Skeletal muscle tissue (tissue), 4 donors: ENCODE data around the gene IMPDH1. TPM values are rescaled to one million over a fixed set of nuclear protein-coding genes. Genes with fewer than 3 reads are reported as not detected.

Source experiments
- H3K27ac ChIP-seq: one replicate; pipeline ENCODE4 v1.7.0; 2013; ENCODE audit warnings: mild to moderate bottlenecking, low read depth, low read length, inconsistent platforms
- H3K27me3 ChIP-seq, 3 donors: one replicate each; pipeline ENCODE4 v1.7.0; 2013; ENCODE audit warnings: low read length in 3 of 3; ENCODE audit not compliant: control insufficient read depth in 3 of 3, insufficient read depth in 3 of 3
- H3K36me3 ChIP-seq, 3 donors: one replicate each; pipeline ENCODE4 v1.7.0; 2013; ENCODE audit warnings: low read length in 3 of 3; ENCODE audit not compliant: control insufficient read depth in 3 of 3, insufficient read depth in 3 of 3
- H3K4me1 ChIP-seq, 3 donors: one replicate each; pipeline ENCODE4 v1.7.0; 2013; ENCODE audit warnings: low read length in 3 of 3, mild to moderate bottlenecking in 3 of 3; ENCODE audit not compliant: control insufficient read depth in 3 of 3, insufficient read depth in 3 of 3
- H3K4me3 ChIP-seq, 3 donors: one replicate each; pipeline ENCODE4 v1.7.0; 2013; ENCODE audit warnings: low read length in 3 of 3
- H3K9ac ChIP-seq, 3 donors: one replicate each; pipeline ENCODE4 v1.7.0; 2013; ENCODE audit warnings: low read length in 3 of 3, mild to moderate bottlenecking in 3 of 3, moderate library complexity in 2 of 3, low read depth in 1 of 3
- H3K9me3 ChIP-seq, 3 donors: one replicate each; pipeline ENCODE4 v1.7.0; 2013; ENCODE audit warnings: low read length in 3 of 3; ENCODE audit not compliant: control insufficient read depth in 3 of 3
- total RNA-seq: library from RNA; depleted of rRNA; stranded (reverse); fragments of >200 nt; gene quantifications from one replicate; pipeline ENCODE4 v1.2.3, GENCODE V29; 2014
- donor health status: Osteomylitis.

Gene IMPDH1
- total RNA-seq, 1 donor from 2014 or later = 10.4 TPM

DNA sequence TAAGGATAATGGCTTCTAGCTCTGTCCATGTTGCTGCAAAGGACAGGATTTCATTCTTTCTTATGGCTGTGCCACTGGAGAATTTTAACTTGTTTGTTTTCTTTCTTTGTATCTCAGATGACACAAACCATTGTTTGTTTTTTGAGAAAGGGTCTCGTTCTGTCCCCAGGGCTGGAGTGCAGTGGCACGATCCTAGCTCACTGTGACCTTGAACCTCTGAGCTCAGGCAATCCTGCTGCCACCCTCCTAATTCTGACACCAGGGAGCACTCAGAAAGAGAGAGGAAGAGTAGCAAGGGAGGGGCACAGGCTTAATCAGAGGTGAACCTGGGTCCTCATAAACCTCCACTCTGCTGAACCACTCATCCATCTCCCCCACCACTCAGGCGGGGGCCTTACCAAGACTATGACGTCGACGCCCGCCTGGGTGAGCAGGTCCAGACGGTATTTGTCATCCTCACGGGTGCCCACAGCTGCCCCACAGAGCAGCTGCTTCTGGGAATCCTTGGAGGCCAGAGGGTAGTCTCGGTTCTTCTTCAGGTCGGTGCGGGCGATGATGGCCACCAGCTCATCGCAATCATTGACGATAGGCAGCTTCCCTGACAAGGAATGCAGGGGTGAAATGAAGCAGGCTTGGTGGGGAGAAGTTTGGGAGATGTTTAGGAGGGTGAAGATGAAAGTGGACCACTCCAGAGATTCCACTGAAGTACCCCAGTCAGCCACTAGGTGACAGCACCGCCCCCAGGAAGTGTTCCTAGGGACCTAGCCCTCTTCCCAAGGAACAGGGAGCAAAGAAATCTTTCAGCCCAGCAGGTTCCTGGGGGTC lies 11.6 kb downstream of the IMPDH1 start:
- H3K36me3 ChIP-seq = peaks cover 5 to 26% (median 10%) of the 10 kb centered on the region in 3 donors
- H3K4me3 ChIP-seq = no peak overlapping the region
- H3K9me3 ChIP-seq = no peaks in the 10 kb centered on the region
- H3K27ac ChIP-seq = no peak overlapping the region
- no peaks in the 10 kb centered on the region for H3K4me1 ChIP-seq
- no peaks in the 10 kb centered on the region for H3K27me3 ChIP-seq
- H3K9ac ChIP-seq = no peak overlapping the region

DNA sequence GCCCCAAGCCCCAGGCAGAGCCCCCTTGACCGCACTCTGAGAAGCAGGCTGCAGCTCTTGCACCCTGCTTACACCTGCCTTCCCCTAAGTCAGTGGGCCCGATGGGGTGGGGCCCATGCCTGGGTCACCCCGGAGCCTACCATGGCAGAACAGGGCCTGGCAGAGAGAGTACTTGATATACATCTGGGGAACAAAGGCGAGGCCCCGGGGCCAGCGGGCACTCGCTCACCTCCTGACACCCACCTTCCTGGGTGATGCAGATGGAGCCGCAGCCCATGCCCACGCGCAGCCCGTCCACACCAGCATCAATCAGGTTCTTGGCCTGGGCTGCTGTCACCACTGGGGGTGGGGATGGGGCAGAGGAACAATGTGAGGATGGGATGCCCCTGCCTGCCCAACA lies 13.4 kb downstream of the IMPDH1 start:
- no peaks in the 10 kb centered on the region for H3K4me1 ChIP-seq
- H3K9me3 ChIP-seq = no peaks in the 10 kb centered on the region
- no peaks in the 10 kb centered on the region for H3K27me3 ChIP-seq
- no peak overlapping the region for H3K9ac ChIP-seq
- peaks cover 5 to 26% (median 10%) of the 10 kb centered on the region in 3 donors for H3K36me3 ChIP-seq
- H3K27ac ChIP-seq = no peak overlapping the region
- no peak overlapping the region for H3K4me3 ChIP-seq

DNA sequence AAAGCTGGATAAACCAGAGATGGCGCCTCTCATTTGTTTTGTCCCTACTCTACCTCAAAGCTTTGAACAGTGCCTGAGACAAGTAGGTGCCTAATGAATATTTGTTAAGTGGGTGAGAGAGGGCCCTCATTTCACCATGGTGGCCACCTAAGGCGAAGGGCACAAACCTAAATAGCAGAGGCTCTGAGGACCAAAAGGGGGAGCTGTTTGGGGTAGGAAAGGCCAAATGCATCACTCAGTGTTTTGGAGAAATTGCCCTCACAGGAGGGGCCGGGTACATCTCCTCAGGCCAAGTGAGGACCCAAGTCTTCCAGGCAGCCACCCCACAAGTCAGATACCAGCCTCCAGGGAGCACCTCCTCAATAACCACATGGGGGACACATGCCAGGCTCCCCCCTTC lies 14.0 kb downstream of the IMPDH1 start:
- peaks cover 5 to 20% (median 9%) of the 10 kb centered on the region in 3 donors for H3K36me3 ChIP-seq

DNA sequence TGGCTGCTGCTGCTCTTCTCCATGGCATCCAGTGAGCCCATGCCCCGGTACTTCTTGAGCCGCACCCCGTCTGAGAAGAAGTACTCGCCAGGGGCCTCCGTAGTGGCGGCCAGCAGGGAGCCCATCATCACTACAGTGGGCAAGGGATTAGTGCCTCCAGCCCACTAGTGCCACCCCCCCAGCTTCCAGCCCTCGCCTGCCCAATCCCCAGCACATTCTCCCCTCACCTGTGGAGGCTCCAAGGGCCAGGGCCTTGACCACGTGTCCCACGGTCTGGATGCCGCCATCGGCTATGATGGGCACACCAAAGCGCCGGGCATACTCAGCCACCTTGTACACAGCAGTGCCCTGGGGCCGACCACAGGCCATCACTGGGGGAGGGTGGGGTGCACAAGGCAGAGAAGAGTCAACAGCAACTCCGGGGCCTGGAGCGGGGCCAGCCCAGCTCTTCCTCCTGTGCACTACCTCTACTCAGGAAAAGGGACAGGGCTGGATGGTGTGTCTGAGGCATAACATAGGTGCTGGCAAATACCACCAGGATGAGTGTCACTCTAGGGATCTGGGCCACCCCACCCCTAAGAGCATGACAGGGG lies 14.8 kb downstream of the IMPDH1 start:
- H3K9me3 ChIP-seq = no peaks in the 10 kb centered on the region
- no peaks in the 10 kb centered on the region for H3K4me1 ChIP-seq
- no peaks in the 10 kb centered on the region for H3K27me3 ChIP-seq
- H3K36me3 ChIP-seq = peaks cover 5 to 17% (median 7%) of the 10 kb centered on the region in 3 donors
- H3K27ac ChIP-seq = no peak overlapping the region
- no peak overlapping the region for H3K4me3 ChIP-seq
- no peak overlapping the region for H3K9ac ChIP-seq

More for the DNA sequence above, 14.0 kb downstream of the IMPDH1 start:
- Histone ChIP-seq H3K4me3 (no peak overlapping the region), H3K27me3 (no peaks in the 10 kb centered on the region), H3K27ac (no peak overlapping the region), H3K9me3 (no peaks in the 10 kb centered on the region), H3K4me1 (no peaks in the 10 kb centered on the region), H3K9ac (no peak overlapping the region)

DNA sequence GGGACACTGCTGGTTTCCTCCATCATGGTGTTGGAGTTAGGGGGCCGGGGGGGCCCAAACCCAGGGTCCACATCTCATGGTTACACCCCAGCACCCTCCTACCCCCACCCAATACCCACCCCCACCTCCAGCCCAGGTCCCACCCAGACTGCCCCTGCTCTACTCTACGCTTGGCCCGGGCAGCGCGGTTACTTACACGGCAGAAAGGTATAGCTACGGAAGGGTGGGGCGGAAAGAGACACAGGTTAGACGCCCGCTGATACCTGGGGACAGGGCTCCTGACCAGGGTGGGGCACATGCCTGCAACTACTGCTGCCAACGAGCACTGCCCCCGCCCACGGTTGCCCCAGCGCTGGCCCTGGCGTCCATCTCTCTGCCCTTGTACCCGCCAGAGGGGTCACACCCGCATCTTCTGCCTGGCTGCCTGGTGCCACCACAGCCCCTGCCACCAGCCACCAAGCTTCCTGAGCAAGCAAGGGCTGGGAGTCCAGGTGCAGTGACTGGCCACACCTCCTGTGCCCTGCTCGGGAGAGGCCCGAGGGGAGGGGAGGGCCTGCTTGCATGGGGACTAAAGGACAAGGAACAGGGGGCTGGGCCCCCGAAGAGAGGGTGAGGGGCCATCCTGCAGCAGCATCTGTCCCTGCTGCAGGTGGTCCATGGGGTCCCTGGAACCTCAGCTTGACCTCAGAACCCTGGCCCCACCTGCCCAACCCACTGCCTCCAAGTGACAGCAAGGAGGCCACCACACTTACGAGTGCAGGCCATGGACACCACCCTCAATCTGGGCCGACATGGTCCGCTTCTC lies 16.1 kb downstream of the IMPDH1 start:
- Histone ChIP-seq H3K9me3 (no peaks in the 10 kb centered on the region), H3K4me3 (no peak overlapping the region), H3K9ac (no peak overlapping the region), H3K4me1 (no peaks in the 10 kb centered on the region), H3K36me3 (peaks cover 5 to 14% (median 6%) of the 10 kb centered on the region in 3 donors), H3K27me3 (no peaks in the 10 kb centered on the region), H3K27ac (no peak overlapping the region)

DNA sequence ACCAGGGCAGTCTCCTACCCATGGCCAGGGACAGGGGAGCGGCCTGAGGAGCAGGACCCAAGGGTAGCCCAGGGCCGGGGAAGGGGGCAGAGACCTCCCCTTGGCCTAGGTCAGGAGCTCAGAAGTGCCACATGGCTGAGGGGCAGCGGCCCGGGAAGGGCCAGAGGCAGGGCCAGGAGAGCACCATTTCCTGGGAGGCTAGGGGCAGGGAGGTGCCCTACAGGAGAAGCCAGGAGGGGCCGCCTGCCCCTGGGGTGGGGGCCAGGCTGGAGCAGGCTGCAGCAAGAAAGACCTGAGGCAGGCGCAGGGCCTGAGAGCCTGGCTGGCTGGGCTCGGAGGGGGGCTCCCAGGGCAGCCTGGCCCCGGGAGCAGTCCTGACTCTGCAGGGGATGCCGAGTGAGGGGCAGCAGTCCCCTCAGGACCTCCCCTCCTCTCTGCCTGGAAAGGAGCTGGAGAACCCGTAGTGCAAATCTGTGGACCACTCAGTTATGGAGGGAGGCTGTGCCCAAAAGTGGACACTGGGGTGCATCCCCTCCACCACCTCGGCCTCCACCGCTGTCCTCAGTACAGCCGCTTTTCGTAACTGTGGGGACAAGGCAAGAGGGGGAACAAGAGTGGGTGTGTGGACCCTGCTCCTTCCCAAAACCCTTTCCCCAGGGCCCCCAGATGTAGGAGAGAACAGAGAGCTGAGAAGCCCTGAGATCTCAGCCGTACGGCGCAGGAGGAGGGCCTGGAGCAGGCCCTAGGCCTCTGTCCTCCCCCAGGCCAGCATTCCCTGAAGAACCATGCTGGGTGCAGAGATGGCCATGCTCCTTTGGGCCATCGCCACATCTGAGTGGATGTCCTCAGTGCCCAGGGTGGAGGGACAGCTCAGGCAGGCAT lies 17.1 kb downstream of the IMPDH1 start:
- no peaks in the 10 kb centered on the region for H3K9me3 ChIP-seq
- no peaks in the 10 kb centered on the region for H3K27me3 ChIP-seq
- H3K4me3 ChIP-seq = no peak overlapping the region
- peaks cover 1 to 3% (median 2%) of the 10 kb centered on the region in 3 donors for H3K4me1 ChIP-seq
- H3K9ac ChIP-seq = no peak overlapping the region
- H3K27ac ChIP-seq = no peak overlapping the region
- H3K36me3 ChIP-seq = peaks cover 0 to 8% (median 4%) of the 10 kb centered on the region in 3 donors

DNA sequence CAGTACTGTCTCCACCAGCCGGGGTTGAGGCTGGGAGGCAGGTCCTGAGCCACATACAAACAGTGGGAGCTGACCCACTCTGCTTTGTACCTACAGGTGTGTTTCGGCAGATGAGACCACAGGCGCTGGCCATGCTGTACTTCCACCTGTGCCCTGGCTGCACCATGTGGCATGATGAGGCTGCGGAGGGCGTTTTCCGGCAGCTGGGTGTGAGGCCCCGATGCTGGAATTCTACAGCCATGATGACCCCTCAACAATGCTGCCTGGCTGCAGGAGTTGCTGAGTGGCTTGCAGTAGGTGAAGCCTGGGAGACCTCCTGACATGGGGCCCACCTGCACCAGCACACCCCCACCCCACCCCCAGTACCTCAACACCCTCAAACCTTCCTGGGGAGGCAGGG lies 18.0 kb downstream of the IMPDH1 start:
- Histone ChIP-seq H3K4me1 (peaks cover 3 to 7% (median 5%) of the 10 kb centered on the region in 3 donors), H3K9me3 (no peaks in the 10 kb centered on the region), H3K27me3 (no peaks in the 10 kb centered on the region), H3K27ac (no peak overlapping the region), H3K4me3 (no peak overlapping the region), H3K9ac (no peak overlapping the region), H3K36me3 (peaks cover 0 to 7% (median 3%) of the 10 kb centered on the region in 3 donors)

DNA sequence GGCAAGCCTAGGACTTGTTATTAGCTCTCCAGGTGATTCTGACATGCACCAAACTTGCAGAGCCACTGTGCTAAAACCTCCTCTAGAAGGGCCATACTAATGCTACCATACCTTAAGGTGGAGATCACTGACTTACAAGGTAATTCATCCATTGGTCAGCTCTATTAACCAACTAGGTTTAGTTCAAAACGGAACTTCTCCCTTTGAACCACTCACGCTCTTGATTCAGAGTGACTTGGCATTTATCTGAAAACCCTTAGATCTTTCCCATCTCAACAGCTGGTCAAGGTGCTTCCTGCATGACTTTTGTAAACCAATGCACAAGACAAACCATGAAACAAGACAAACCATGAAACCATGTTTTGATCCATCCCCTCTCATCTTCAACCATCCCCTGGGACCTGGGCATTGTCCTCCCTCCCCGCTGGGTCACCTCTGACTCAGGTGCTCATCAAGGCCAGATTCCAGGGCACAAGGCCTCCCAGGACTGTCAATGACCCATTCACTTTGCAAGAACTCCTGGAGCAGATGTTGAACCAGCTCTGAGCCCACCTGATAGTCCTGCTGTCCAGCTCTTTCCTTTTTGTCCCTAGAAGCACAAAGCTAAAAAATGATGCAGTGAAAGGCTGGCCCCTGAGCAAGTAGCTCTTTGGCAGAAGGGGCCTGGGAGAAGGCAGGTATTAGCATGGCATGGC lies 18.8 kb downstream of the IMPDH1 start:
- H3K36me3 ChIP-seq = peaks cover 0 to 2% (median 1%) of the 10 kb centered on the region in 3 donors

More for the DNA sequence above, 18.8 kb downstream of the IMPDH1 start:
- Histone ChIP-seq H3K9ac (no peak overlapping the region), H3K4me1 (peaks cover 3 to 7% (median 5%) of the 10 kb centered on the region in 3 donors), H3K27ac (no peak overlapping the region), H3K9me3 (no peaks in the 10 kb centered on the region), H3K27me3 (no peaks in the 10 kb centered on the region), H3K4me3 (no peak overlapping the region)
